Measurements from ENCODE around the gene GSK3B.

The GSK3B gene

DNA sequence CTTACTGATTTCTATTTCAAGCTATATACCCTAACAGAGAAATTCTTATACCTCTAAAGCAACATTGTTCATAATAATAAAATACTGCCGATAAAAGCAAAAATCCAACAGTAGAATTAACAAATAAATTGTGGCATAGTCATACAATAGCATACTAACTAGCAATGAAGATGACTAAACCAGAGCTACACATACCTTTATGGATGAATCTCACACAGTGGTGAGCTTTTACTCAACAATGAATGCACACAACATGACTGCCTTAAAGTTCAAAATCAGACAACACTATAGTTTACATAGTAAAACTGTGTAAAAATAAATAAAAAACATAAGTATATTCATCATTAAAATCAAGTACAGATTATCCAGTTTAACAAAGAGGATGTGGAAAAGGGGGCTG, 213.3 kb downstream of the GSK3B start:
- DNase-seq (ENCODE audit: low read depth), result no peak
- no peak overlapping the region for H3K4me3 ChIP-seq (ENCODE audit: low read depth, low read length)
- no peak for TF ChIP-seq CTCF (IDR thresholded peaks at IDR 0.05; ENCODE audit: insufficient read depth, low read depth, low read length, missing control alignments)

- no peak for DNase-seq (ENCODE audit: low read depth)
- TF ChIP-seq CTCF (IDR thresholded peaks at IDR 0.05; ENCODE audit: insufficient read depth, low read depth, low read length, missing control alignments), result no peak
- H3K4me3 ChIP-seq (ENCODE audit: low read depth, low read length), result no peak overlapping the region
Observed at GRCh38 chr3:119873646-119874045, 220.6 kb downstream of the GSK3B start.

DNA sequence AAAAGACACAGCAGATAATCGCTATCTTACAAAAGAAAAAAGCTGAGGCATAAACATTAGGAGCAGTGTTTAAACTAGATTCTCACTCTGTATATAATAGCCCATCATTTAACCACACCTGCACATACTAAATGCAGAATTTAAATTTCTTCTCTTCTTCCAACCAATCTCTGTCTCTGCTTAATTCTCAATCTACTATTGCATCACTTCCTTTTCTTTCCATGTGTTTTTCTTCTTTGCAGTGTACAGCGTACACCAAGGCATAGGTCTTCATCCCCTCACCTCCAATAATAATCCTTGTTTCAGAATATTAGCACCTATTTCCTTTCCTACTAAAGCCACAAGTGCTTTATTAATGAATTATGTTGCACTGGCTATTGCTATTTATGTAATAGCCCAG, 221.5 kb downstream of the GSK3B start:
- H3K4me3 ChIP-seq (ENCODE audit: low read depth, low read length), result no peak overlapping the region
- no peak for TF ChIP-seq CTCF (IDR thresholded peaks at IDR 0.05; ENCODE audit: insufficient read depth, low read depth, low read length, missing control alignments)
- no peak for DNase-seq (ENCODE audit: low read depth)

DNA sequence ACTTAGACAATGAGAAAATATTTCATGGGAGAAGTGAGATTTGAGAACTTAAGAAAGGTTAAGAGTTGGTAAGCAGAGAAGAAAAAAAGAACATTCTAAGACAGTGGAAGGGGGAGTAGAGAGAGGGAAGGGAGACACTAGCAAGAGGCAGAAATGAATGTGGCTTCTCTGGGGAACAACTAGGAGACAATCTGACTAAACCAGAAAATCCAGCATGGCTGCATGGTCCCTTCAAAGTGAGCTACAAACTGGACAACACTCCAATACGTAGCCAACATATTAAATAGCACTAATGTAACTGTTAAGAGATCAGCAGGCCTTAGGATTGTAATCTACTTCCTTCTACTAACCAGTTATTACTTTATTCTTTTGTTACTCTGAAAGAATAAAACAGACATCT, 222.7 kb downstream of the GSK3B start:
- H3K4me3 ChIP-seq (ENCODE audit: low read depth, low read length), result no peak overlapping the region
- DNase-seq (ENCODE audit: low read depth), result no peak
- no peak for TF ChIP-seq CTCF (IDR thresholded peaks at IDR 0.05; ENCODE audit: insufficient read depth, low read depth, low read length, missing control alignments)

DNA sequence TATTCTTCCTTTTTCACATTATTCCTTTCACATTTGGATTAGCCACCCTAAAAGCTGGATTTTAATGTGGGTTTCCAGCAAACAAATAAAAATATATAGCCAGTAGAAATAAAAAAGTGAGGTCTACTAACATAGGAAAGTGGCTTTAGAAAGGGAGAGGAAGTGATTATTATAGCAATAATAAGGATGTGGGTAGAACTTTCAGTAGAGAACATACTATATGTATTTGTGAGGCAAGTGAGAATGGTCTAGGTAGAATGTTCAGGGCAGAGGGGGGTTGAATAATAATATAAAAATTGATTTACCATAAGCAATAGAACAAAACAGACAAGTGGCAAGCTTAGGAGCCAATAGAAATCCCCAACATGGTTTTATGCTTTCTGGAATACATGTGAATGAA, 223.7 kb downstream of the GSK3B start:
- TF ChIP-seq CTCF (IDR thresholded peaks at IDR 0.05; ENCODE audit: insufficient read depth, low read depth, low read length, missing control alignments), result no peak
- DNase-seq (ENCODE audit: low read depth), result no peak
- no peak overlapping the region for H3K4me3 ChIP-seq (ENCODE audit: low read depth, low read length)

DNA sequence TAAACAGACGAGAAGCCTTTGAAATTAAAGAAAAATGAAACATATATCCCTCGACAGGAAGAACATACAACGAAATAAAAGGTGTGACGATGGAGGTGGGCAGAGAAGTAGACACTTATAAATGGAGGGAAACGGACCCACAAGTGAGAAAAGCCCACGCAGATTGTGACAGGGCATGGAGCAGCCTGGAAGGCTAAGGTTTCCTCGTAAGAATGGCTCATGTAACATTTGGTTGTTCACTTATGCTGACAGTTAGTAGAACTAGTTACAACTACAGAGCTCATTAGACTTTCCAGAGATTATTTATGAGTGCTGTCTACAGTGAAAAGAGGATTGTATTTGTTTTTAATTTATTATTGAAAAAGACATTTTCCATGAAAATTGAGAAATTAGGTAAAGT, 229.8 kb downstream of the GSK3B start:
- DNase-seq (ENCODE audit: low read depth), result no peak
- H3K4me3 ChIP-seq (ENCODE audit: low read depth, low read length), result no peak overlapping the region
- TF ChIP-seq CTCF (IDR thresholded peaks at IDR 0.05; ENCODE audit: insufficient read depth, low read depth, low read length, missing control alignments), result no peak

DNA sequence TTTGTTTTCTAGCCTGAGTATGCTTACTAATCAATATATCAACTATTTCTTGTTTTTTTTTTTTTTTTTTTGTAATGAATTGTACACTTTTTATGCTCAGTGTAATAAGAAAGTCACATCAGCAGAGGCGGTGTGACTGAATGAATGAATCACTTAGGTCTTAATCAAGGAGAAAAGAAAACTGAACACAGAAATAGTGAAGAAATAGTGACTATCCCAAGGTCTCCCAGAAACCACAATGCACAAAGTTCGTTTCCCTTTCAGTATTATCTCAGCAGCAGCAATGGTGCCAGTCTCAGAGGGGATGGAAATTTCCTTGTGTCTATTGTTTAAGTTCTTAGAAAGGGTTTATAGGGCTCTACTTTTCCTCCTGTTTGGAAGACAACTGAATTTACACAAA, 231.6 kb downstream of the GSK3B start:
- TF ChIP-seq CTCF (IDR thresholded peaks at IDR 0.05; ENCODE audit: insufficient read depth, low read depth, low read length, missing control alignments), result no peak
- no peak overlapping the region for H3K4me3 ChIP-seq (ENCODE audit: low read depth, low read length)
- no peak for DNase-seq (ENCODE audit: low read depth)
